SIG-M5 treated with dmso at 0.1 percent for 504 hours (cell line): ENCODE measurements around the gene ANO1.

ENCODE experiments used
- DNase-seq: peaks from one replicate; lab custom pipeline; 2025; ENCODE audit not compliant: unreplicated experiment; lab: John Stamatoyannopoulos, UW

The ANO1 gene

DNA sequence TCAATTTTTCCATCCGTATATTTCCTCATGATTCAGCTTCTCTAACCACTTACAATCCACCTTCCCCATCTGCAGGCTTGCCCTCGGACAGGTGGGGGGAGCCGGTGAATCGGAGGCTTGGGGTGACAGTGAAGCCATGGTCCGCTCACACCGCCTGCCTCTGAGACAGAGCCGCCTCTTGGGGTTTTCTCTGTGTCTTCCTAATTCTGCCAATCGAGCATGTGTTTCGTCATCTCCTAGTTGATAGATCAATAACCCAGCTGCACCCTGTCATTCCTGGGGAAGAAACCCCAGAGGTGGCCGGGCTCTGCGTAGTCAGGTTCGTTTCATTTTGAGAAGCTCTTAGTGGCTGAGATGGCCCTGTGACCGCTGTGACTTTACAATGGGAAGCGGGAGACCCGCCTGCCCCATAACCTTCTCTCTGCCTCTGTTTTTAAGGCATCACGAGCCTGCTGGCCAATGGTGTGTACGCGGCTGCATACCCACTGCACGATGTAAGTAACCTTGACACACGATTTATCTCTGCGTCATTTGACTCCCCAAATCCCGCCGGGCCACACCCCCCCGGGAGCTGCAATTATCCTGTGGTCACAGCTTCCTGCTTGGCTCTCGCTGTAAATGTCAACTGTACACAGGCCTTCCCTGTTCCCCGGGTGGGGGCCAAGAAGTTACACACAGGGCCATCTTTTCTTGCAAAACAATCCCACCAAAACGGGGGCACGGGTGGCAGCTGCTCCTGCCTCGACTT, 33.3 kb downstream of the ANO1 start:
- DNase-seq = no peak

GRCh38 chr11:70112017-70112434, 33.9 kb downstream of the ANO1 start:
- no peak for DNase-seq

DNA sequence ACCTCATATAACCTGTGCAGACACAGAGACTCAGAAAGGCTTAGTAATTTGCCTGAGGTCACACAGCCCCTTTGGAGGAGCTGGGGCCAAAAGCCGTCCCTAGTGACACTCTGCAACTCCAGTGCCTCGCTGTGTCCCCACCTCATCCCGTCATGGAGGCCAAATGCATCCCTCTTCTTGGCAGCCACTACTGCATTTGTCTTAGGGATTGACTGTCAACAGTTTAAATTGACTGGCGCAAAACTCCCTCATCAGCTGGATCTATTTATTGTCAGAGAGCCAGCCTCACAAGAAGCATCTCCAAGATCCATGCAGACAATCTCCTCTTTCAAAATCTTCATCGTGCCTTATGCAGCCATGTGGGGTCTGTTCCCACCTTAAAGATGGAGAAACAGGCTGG, 35.7 kb downstream of the ANO1 start:
- no peak for DNase-seq

DNA sequence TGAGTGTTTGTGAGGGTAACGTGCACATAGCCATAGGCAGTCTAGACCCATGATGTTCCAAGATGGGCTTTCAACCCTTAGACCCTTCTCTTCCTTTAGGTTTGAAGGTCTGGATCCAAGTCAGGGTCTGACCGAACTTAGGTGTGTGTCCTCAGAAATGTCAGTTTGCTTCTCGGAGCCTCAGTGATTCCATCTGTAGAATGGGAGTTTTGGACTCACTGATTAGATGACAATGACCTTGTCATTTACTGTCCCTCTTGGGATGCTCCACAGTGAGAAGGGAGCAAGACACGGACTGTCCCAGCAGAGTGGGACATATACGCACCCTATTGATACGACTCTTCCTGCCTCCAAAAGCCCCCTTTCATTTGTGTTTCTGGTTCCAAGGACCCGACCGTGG, 37.7 kb downstream of the ANO1 start:
- no peak for DNase-seq

DNA sequence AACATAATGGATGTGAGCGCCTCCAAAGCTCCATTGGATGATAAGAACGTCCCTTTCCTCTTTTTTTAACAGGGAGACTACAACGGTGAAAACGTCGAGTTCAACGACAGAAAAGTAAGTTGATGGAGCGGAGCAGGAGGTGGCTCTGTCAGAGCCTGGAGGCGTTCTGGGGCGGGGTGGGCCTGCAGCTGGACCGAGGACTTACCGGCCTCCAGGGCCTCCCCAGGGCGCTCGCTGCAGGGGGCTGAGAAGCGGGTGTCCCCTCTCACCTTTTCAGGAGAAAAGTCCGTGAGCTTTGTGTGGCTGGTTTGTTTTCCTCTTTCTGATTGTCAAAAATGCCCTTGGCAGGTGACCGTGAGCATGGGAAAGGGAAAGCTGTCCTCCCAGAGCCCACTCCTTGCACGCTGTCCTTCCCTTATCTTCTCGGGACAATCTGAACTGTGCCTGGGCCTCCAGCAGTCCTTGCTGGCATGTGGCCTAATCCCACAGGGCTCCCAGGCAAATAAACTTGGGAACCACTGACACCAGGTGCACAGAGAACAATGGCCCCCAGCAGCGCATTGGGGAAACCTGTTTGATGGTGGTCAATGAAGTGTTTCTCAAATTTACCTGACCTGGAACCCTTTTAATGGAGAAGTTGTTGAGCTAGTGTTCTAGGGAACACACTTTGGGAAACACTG, 38.4 kb downstream of the ANO1 start:
- DNase-seq = no peak

DNA sequence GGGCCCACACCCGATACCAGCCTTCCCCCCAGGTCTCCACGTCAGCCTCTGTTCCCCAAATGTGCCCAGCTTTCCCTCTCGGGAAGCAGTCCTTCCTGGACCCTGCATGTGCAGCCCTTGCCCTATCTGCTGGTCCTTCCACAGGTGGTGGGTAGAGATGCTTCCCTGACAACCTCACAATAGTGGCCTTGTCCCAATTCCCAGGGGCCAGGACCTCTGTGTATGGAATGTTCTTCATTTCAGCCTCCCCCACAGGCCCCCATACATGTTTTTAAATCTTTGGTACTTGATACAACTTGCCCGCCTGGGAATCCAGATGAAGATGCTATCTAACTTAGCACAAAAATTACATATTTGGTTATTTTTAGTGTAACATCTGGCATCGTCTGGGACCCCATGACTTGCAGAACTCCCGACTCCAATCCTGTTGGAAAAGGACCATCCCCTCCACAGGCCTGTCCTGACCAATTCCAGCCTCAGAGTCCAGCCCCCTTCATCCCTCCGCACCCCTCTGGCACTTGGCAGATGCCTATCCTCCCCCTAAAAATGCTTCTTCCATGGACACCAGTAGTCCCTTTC, 39.5 kb downstream of the ANO1 start:
- DNase-seq = no peak

DNA sequence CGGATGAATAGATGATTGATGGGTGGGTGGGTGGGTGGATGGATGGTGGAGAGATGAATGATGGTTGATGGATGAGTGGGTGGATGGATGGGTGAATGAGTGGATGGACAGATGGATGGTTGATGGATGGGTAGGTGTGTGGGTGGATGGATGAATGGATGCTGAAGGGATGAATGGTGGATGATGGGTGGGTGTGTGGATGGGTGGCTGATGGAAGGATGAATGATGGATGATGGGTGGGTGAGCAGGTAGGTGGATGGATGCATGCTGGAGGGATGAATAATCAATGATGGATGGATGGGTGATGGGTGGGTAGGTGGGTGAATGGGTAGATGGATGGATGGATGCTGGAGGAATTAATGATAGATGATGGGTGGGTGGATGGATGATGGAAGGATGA, 40.5 kb downstream of the ANO1 start:
- DNase-seq = no peak

DNA sequence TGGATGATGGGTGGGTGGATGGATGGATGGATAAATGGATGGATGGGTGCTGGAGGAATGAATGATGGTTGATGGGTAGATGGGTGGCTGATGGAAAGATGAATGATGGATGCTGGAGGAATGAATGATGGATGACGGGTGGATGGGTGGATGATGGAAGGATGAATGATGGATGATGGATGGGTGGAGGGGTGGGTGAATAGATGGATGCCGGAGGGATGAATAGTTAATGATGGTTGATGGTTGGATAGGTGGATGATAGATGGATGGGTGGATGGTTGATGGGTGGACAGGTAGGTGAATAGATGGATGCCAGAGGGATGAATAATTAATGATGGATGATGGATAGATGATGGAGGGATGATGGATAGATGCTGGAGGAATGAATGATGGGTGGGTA, 41.4 kb downstream of the ANO1 start:
- DNase-seq = no peak

GRCh38 chr11:70120674-70121073, 42.6 kb downstream of the ANO1 start:
- DNase-seq = no peak

DNA sequence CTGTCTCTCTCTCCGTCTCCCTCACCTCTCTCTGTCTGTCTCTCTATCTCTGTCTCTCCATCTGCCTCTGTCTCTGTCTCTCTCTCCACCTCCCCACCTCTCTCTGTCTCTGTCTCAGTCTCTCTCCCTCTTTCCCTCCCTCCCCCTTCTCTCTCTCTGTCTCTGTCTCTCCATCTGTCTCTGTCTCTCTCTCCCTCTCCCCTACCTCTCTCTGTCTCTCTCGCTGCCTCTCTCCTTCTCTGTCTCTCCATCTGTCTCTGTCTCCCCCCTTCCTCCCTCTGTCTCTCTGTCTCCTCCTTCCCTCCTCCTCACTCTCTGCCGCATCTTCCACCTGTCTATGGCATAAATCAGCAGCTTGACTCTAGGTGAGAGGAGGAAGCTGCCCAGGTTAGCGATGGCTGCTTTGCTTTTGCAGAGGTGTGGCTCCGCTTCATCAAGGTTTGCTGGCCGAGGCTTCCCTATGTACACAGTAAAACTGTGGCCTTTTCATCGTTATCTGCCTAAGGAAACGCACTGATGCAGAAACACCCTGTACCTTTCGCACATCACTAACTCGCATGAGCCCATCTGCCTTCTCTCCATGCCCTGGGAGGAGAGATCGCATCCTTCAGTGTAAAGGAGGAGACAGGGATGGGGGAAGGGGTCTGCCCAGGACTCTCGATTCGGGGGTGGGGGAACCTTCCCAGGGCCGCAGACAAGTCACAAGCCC, 44.5 kb downstream of the ANO1 start:
- no peak for DNase-seq

- no peak for DNase-seq
Observed at GRCh38 chr11:70123711-70124110, 45.6 kb downstream of the ANO1 start.

DNA sequence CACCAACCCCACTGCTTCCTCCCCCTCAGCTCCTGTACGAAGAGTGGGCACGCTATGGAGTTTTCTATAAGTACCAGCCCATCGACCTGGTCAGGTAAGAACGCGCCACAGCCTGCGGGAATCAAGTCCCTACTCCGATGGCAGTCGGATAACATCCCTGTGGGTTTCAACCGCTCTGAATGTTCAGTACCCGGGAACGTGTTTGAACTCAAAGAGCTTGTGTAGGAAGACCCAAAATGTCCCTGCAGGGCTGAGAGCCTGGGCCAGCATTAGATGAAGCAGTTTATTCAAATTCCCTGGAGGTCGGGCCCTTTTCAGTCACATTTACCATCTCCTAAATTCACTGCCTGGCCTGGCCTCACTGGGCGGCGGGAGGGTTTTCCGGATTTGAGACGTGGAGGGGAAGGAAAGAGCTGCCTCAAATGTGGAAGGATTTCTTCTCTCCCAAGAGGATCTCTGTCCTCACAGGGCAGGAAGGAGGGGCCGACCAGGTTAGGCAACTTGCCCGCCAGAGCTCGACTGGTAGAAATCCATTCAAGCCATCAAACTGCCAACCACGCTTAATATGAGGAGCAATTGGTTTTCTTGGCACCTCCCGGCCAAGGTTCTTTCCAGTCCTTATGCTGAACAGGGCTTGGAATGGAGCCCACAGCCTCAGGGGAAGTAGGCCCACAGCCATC, 46.3 kb downstream of the ANO1 start:
- DNase-seq = no peak

- no peak for DNase-seq
Observed at GRCh38 chr11:70126494-70126893, 48.4 kb downstream of the ANO1 start.

GRCh38 chr11:70127653-70128434, 49.7 kb downstream of the ANO1 start:
- no peak for DNase-seq

DNA sequence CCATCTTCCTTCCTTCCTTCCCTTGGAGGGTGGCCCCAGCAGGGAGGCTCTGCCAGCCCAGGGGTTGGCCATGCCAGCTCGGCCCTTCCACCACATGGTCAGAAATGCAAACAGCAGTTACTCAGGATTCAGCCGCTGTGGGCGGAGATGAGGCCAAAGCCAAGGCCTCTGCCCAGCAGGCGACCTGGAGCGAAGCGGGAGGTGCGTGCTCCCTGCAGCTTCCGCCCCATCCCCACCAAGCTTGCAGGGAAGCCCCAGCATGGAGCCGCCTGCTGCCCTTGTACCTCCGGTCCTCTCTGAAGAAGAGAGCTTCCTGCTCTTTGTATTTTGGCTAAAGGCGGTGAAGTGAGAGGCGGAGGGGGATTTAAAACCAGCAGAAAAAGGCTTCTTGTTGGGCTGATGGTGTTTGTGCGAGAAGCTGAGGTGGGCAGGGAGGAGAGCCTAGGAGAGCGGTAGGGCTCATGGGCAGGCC, 50.4 kb downstream of the ANO1 start:
- no peak for DNase-seq

DNA sequence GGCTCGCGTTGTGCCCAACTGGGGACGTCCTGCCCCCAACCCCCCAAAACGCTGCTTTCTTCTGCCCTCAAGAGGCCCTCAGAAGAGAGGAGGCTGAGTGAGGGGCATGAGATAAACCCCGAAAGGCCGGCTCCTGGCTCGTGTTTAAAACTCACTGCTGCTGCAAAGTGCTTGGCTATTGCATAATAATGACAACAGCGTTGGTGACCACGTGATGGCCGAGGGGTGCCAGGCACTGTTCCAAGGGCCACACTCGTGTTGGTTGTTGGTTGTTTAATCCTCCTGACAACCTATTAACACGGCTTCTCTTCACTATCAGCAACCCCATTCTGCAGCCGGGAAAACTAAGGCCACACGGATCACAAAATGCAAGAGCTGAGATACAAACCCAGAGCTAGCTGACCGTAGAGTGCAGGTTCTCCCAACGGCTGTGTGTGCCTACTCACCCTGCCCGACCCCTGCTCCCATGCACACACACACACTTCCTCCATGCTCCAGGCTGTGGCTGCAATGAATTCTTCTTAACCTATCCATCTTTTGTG, 51.0 kb downstream of the ANO1 start:
- DNase-seq = no peak

- DNase-seq = no peak
Observed at GRCh38 chr11:70130636-70131035, 52.5 kb downstream of the ANO1 start.

DNA sequence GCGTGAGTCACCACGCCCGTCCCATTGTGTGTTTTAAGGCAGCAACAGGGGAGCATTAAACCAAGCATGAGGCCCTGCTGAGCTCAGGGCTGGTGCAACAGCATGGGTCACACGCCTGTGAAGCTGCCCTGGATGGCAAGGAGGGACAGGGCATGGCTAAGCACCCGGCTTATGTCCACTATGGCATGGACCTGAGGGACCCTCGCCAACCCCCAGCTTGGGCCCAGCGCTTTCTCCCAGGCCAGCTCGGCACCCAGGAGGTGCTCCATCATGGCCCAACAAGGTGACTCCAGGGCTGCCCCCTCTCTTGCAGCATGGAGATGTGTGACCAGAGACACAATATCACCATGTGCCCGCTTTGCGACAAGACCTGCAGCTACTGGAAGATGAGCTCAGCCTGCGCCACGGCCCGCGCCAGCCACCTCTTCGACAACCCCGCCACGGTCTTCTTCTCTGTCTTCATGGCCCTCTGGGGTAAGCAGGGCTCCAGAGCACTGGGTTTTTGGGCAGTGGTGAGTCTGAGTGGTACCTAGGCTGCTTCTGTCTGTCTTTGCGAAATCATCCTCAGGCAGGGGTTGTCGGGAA, 53.6 kb downstream of the ANO1 start:
- DNase-seq = no peak

DNA sequence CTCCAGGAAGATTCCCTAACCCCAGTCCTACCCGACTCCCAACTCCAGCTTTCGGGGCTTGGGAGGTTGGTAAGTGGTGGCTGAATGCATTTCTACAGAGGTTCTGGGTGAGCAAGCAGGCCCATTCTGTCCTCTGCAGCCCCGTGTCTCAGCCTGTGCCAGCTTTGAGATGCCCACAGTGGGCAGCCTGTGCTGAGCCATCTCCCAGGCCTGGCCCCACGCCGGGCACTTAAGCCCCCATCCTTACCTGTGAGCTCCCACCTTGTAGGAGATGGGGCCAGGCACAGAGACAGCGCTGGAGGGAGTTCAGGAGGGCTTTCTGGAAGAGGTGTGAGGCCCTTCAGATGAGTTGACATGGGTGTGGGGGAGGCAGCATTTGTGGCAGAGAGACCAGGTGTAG, 54.5 kb downstream of the ANO1 start:
- no peak for DNase-seq
